C4-2B (cell line): Measurements from ENCODE around the gene ARHGAP22.

ENCODE experiments used
- H3K27ac ChIP-seq: fragments of 450-650 bp; 2 replicates; pipeline ENCODE4 v1.5.1; 2017
- ZFX ChIP-seq: fragments of 450-650 bp; IDR thresholded peaks from 2 replicates; pipeline ENCODE4 v1.6.1; 2017
- TF ChIP-seq, protein P1 (sequence below): fragments of 450-650 bp; conservative IDR thresholded peaks from 2 replicates; pipeline ENCODE4 v1.5.1; 2017; ENCODE audit warnings: mild to moderate bottlenecking

The ARHGAP22 gene

DNA sequence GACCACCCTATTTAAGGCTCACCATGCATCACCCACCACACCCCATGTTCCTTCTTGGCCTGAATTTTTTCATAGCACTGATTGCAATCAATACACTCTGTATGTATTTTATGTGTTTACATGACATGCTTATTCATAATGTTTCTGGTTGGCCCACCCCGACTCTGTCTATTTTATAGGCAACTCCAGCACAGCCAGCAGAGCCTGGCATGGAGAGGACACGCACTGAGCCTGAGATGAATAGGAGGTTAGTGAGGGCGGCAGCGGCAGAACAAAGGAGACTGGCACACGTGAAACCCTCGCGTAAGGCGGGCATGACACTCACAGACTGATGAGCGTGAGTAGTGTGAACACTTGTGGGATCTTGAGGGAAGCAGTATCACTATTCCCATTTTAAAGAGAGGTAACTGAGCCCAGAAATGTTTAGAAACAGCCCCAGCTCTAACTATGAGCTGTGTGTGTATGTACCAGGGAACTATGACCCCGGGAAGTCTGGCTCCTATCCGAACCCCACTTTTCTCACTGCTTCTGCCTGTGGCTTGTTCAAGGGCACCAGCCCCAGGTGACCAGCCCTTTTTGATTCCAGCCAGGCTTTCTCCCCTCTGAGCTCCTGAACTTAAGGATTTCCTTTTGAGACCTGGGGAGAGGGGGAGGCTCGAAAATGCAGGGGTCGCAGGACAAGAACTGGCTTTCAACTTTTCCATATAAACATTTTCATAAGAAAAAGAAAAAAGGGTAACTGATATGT lies 113.3 kb downstream of the ARHGAP22 start:
- TF ChIP-seq, protein P1, sequence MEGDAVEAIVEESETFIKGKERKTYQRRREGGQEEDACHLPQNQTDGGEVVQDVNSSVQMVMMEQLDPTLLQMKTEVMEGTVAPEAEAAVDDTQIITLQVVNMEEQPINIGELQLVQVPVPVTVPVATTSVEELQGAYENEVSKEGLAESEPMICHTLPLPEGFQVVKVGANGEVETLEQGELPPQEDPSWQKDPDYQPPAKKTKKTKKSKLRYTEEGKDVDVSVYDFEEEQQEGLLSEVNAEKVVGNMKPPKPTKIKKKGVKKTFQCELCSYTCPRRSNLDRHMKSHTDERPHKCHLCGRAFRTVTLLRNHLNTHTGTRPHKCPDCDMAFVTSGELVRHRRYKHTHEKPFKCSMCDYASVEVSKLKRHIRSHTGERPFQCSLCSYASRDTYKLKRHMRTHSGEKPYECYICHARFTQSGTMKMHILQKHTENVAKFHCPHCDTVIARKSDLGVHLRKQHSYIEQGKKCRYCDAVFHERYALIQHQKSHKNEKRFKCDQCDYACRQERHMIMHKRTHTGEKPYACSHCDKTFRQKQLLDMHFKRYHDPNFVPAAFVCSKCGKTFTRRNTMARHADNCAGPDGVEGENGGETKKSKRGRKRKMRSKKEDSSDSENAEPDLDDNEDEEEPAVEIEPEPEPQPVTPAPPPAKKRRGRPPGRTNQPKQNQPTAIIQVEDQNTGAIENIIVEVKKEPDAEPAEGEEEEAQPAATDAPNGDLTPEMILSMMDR: no peak
- TF ChIP-seq ZFX: no peak
- no peak overlapping the region for H3K27ac ChIP-seq

GRCh38 chr10:48490946-48491345 lies 113.9 kb downstream of the ARHGAP22 start:
- H3K27ac ChIP-seq: no peak overlapping the region
- no peak for TF ChIP-seq ZFX

- no peak for TF ChIP-seq ZFX
- TF ChIP-seq, protein P1: no peak
Measured at GRCh38 chr10:48490571-48490940, 114.3 kb downstream of the ARHGAP22 start.

DNA sequence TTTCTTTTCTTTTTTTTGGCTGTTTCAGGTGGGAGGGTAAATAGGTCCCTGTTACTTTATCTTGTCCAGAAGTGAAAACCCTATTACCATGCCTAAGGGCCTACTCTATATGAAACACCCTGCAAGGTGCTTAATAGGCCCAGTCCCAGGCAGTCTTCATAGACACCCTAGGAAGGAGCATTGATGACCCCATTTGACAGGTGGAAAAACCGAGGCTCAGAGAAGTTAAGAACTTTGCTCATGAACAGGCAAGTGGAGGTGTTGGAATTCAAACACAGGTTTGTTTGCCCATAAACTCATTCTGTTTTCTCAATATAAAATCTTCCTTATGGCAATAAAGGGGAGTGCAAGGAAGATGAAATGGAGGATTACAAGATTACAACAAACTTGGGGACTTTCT lies 115.8 kb downstream of the ARHGAP22 start:
- no peak for TF ChIP-seq ZFX
- TF ChIP-seq, protein P1: no peak
- H3K27ac ChIP-seq: no peak overlapping the region

More at GRCh38 chr10:48490571-48490940, 114.3 kb downstream of the ARHGAP22 start:
- H3K27ac ChIP-seq: no peak overlapping the region

- TF ChIP-seq, protein P1: no peak
- no peak for TF ChIP-seq ZFX
- no peak overlapping the region for H3K27ac ChIP-seq
Measured at GRCh38 chr10:48487244-48487643, 117.6 kb downstream of the ARHGAP22 start.

DNA sequence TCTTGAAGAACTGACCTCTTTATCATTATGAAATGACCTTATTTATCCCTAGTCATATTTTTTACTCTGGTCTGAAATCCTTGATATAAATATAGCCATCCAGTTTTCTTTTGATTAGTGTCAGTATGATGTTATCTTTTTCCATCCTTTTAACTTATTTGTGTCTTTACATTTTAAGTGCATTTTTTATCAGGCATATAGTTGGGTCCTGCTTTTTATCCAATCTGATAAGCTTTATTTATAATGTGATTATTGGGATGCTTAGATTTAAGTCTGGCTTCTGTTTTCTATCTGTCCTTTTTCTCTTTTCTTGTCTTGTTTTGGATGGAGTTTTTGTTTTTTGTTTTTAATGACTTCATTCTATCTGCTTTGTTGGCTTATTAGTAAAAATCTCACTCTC lies 119.2 kb downstream of the ARHGAP22 start:
- H3K27ac ChIP-seq: no peak overlapping the region
- TF ChIP-seq, protein P1: no peak
- TF ChIP-seq ZFX: no peak

DNA sequence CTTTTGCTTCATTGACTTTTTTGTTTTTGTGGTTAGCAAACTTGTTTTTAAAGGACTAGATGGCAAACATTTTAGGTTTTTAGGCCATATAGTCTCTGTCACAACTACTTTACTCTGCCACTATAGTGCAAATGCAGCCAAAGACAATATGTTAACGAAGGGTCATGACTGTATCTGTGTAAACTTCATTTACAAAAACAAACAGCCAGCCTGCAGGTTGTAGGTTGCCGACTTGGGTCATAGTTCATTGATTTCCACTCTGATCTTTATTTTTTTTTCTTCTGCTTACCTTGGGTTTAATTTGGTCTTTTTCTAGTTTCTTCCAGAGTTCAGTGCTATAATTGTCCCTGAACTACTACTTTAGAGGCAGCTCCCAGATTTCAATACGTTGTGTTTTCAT lies 120.0 kb downstream of the ARHGAP22 start:
- TF ChIP-seq, protein P1: no peak
- no peak for TF ChIP-seq ZFX
- no peak overlapping the region for H3K27ac ChIP-seq

GRCh38 chr10:48482207-48482606 lies 122.7 kb downstream of the ARHGAP22 start:
- no peak overlapping the region for H3K27ac ChIP-seq
- no peak for TF ChIP-seq ZFX
- TF ChIP-seq, protein P1: no peak
